GM12873 (cell line): ENCODE measurements around the gene PAAF1.
A peak's percentile ranks its signal among the peaks of the same experiment; 100 is the strongest.

ENCODE experiments used
- TF ChIP-seq, protein P1 (sequence below): IDR thresholded peaks from 2 replicates; pipeline ENCODE4 v1.5.1; 2012; ENCODE audit warnings: low read depth, mild to moderate bottlenecking, moderate library complexity, low read length, control low read depth; ENCODE audit not compliant: insufficient read depth; ENCODE audit errors: missing control alignments

The PAAF1 gene

DNA sequence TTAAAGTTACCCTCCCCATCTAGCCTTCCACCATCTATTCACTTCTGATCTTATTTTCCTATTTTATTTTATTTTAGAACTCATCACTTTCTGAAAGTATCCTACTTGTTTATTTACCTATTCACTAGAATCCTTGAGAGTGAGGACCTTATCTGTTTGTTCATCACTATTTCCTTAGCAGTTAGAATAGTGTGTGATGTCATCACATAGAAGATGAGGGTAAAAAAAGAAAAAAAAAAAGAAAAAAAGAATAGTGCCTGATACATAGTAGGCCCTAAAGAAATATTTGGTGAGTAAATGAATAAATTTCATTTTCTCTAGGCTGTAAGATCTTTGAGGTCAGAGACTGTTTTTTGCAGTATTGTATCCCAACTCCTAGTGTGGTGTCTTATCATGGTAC, 36.7 kb downstream of the PAAF1 start:
- TF ChIP-seq, protein P1, sequence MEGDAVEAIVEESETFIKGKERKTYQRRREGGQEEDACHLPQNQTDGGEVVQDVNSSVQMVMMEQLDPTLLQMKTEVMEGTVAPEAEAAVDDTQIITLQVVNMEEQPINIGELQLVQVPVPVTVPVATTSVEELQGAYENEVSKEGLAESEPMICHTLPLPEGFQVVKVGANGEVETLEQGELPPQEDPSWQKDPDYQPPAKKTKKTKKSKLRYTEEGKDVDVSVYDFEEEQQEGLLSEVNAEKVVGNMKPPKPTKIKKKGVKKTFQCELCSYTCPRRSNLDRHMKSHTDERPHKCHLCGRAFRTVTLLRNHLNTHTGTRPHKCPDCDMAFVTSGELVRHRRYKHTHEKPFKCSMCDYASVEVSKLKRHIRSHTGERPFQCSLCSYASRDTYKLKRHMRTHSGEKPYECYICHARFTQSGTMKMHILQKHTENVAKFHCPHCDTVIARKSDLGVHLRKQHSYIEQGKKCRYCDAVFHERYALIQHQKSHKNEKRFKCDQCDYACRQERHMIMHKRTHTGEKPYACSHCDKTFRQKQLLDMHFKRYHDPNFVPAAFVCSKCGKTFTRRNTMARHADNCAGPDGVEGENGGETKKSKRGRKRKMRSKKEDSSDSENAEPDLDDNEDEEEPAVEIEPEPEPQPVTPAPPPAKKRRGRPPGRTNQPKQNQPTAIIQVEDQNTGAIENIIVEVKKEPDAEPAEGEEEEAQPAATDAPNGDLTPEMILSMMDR = no peak

GRCh38 chr11:73914284-73914683, 37.5 kb downstream of the PAAF1 start:
- TF ChIP-seq, protein P1 = no peak

DNA sequence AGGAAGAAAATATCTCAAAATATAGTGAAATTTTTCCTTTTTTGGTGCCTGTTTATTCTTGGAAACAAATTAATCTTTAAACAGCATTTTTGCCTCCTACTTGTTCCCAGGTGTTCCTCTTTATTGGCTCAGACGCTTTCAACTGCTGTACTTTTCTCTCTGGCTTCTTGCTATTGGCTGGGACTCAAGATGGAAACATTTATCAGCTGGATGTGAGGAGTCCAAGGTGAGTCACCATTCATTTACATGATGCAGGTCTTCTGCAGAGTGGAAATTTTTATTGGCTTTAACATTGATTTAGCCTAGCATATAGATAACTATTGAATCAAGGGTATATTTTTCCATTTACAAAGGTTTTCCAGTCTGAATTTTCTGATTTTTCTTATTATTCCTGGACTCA, 39.6 kb downstream of the PAAF1 start:
- TF ChIP-seq, protein P1 = no peak

- TF ChIP-seq, protein P1 = no peak
These were observed 44.4 kb downstream of the PAAF1 start for GRCh38 chr11:73921180-73921579.

GRCh38 chr11:73929388-73929787, 52.6 kb downstream of the PAAF1 start:
- TF ChIP-seq, protein P1 = no peak

- TF ChIP-seq, protein P1 = peak; percentile 35
These were observed 54.3 kb downstream of the PAAF1 start for GRCh38 chr11:73931039-73931645.

- TF ChIP-seq, protein P1 = no peak
These were observed 55.2 kb downstream of the PAAF1 start for GRCh38 chr11:73931951-73932350.
